Ascending aorta (tissue), 2 donors: ENCODE results near the gene MCEMP1. TPM values are rescaled to one million over a fixed set of nuclear protein-coding genes. Genes with fewer than 3 reads are reported as not detected.

Source experiments
- DNase-seq, 2 donors: peaks; one replicate each; pipeline ENCODE4 v3.0.0-alpha.2; 2019; ENCODE audit warnings: low spot score in 2 of 2
- H3K27ac ChIP-seq, 2 donors: fragments of 200-600 bp; sonication (generic); one replicate each; pipeline ENCODE4 v1.5.1; 2016 to 2017; ENCODE audit warnings: mild to moderate bottlenecking in 1 of 2
- H3K27me3 ChIP-seq: fragments of 200-600 bp; sonication (generic); one replicate; pipeline ENCODE4 v1.5.1; 2017
- H3K36me3 ChIP-seq, 2 donors: fragments of 200-600 bp; sonication (generic); one replicate each; pipeline ENCODE4 v1.5.1; 2016
- H3K4me1 ChIP-seq, 2 donors: fragments of 200-600 bp; sonication (generic); one replicate each; pipeline ENCODE4 v1.5.1; 2016 to 2017; ENCODE audit warnings: mild to moderate bottlenecking in 1 of 2
- H3K4me3 ChIP-seq, 2 donors: fragments of 200-600 bp; sonication (generic); one replicate each; pipeline ENCODE4 v1.5.1; 2016 to 2017; ENCODE audit warnings: mild to moderate bottlenecking in 1 of 2
- H3K9me3 ChIP-seq, 2 donors: fragments of 200-600 bp; sonication (generic); one replicate each; pipeline ENCODE4 v1.5.1; 2016
- intact Hi-C: fragments of 100-400 bp; cut with DNase I; formaldehyde crosslinking; loops from one replicate; pipeline ENCODE4 v1.15.1; 2023
- total RNA-seq: library from RNA; depleted of rRNA; stranded (reverse); fragments of >200 nt; gene quantifications from one replicate; pipeline ENCODE4 v1.1.0, GENCODE V29; 2016
- TF ChIP-seq, protein P1 (sequence below), 3 experiments: fragments of 200-600 bp in 2 of 3; fragments of 450-650 bp in 1 of 3; sonication (generic) in 2 of 3; IDR thresholded peaks; one replicate each; pipeline ENCODE4 v1.5.1; 2016 to 2019; ENCODE audit warnings: antibody characterized with exemption in 3 of 3, mild to moderate bottlenecking in 1 of 3, moderate library complexity in 1 of 3

Gene MCEMP1
- total RNA-seq, 1 donor from 2014 or later: not detected

DNA sequence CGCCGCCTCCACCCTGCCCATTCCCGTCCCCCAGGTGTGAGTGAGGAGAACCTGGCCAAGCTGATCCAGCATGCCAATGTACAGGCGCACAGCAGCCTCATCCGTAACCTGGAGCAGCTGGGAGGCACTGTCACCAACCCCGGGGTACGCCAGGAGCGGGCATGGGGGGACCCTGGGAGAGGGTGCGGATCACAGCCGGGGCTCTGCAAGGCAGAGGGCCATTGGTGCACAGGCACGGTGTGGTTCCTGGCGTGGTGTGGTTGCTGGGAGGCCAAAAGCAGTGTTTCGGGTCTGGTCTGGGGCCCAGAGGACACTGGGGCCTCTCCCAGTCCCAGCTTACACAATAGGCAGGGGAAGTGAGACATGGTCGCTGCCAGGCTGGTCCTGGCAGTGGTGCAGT is 31.7 kb upstream of the MCEMP1 start:
- no peaks in the 10 kb centered on the region for H3K27me3 ChIP-seq
- intact Hi-C loops: no loop called here

DNA sequence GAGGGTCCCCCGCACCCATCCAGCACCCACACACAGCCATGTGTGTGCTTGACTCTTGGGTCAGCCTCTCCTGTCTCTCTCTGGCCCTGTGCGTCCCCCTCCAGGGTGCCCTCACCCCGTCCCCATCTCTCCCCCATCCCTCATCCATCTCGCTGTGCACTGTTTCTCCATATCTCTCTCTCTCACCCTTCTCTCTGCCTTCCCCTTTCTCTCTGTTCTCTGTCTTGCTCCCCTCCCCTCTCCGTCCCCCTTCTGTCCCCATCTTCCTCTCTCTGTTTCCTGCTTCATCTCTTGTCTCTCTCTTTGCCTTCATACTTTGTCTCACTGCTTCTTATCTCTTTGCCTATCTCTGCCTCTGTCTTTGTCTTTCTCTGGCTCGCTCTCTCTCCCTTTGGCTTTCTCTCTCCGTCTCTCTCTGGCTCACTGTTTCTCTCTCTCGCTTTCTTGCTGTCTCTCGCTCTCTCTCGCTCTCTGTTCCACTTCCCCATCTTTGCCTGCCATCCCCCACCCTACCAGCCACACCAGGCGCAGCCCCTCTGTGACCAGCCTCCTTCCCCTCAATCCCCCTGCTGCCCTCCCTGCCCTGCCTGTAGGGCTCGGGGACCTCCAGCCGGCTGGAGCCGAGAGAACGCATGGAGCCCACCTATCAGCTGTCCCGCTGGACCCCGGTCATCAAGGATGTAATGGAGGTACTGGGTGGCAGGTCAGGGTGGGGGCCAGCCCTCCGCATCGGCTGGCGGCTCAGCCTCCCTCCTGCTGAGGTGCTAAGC is 31.0 kb upstream of the MCEMP1 start:
- Histone ChIP-seq H3K36me3 (no peaks in the 10 kb centered on the region), H3K4me3 (no peak overlapping the region), H3K27ac (no peak overlapping the region), H3K4me1 (no peaks in the 10 kb centered on the region), H3K9me3 (no peaks in the 10 kb centered on the region), H3K27me3 (no peaks in the 10 kb centered on the region)
- DNase-seq: no peak
- intact Hi-C loops: no loop called here
- TF ChIP-seq, protein P1, sequence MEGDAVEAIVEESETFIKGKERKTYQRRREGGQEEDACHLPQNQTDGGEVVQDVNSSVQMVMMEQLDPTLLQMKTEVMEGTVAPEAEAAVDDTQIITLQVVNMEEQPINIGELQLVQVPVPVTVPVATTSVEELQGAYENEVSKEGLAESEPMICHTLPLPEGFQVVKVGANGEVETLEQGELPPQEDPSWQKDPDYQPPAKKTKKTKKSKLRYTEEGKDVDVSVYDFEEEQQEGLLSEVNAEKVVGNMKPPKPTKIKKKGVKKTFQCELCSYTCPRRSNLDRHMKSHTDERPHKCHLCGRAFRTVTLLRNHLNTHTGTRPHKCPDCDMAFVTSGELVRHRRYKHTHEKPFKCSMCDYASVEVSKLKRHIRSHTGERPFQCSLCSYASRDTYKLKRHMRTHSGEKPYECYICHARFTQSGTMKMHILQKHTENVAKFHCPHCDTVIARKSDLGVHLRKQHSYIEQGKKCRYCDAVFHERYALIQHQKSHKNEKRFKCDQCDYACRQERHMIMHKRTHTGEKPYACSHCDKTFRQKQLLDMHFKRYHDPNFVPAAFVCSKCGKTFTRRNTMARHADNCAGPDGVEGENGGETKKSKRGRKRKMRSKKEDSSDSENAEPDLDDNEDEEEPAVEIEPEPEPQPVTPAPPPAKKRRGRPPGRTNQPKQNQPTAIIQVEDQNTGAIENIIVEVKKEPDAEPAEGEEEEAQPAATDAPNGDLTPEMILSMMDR (IDR thresholded peaks at IDR 0.05): no peak

More for the DNA sequence above, 31.7 kb upstream of the MCEMP1 start:
- Histone ChIP-seq H3K9me3 (no peaks in the 10 kb centered on the region), H3K4me3 (no peak overlapping the region), H3K27ac (no peak overlapping the region), H3K36me3 (no peaks in the 10 kb centered on the region), H3K4me1 (no peaks in the 10 kb centered on the region)
- TF ChIP-seq, protein P1 (IDR thresholded peaks at IDR 0.05): no peak
- DNase-seq: no peak

DNA sequence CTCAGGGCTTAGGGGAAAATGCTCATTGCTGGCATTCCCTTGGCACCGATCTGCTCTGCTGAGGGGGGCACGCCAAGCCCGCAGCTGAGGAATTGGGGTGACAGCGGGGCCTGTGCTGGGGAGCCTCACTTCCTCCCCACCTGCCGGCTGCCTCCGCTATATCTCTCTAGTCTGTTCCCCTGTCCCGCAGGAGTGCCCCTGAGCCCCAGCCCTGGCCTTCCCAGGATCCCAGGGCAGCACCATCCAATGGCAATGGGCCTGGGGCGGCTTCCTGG is 30.5 kb upstream of the MCEMP1 start:
- Histone ChIP-seq H3K4me1 (no peaks in the 10 kb centered on the region), H3K27me3 (no peaks in the 10 kb centered on the region), H3K9me3 (no peaks in the 10 kb centered on the region), H3K27ac (no peak overlapping the region), H3K36me3 (no peaks in the 10 kb centered on the region), H3K4me3 (no peak overlapping the region)
- no peak for DNase-seq
- TF ChIP-seq, protein P1 (IDR thresholded peaks at IDR 0.05): no peak
- intact Hi-C loops: no loop called here

DNA sequence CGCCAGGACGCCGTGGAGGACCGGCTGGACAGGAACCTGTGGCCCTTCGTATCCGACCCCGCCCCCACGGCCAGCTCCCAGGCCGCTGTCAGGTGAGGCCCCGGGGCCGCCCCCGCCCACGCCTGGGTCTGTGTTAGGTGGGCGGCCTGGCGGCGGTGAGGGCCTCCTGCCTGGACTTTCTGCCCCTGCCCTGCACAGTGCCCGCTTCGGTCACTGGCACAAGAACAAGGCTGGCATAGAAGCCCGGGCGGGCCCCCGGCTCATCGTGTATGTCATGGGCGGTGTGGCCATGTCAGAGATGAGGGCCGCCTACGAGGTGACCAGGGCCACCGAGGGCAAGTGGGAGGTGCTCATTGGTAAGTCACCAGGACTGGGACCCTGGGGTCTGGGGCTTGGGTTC is 29.7 kb upstream of the MCEMP1 start:
- Histone ChIP-seq H3K4me3 (no peak overlapping the region), H3K27me3 (no peaks in the 10 kb centered on the region)

DNA sequence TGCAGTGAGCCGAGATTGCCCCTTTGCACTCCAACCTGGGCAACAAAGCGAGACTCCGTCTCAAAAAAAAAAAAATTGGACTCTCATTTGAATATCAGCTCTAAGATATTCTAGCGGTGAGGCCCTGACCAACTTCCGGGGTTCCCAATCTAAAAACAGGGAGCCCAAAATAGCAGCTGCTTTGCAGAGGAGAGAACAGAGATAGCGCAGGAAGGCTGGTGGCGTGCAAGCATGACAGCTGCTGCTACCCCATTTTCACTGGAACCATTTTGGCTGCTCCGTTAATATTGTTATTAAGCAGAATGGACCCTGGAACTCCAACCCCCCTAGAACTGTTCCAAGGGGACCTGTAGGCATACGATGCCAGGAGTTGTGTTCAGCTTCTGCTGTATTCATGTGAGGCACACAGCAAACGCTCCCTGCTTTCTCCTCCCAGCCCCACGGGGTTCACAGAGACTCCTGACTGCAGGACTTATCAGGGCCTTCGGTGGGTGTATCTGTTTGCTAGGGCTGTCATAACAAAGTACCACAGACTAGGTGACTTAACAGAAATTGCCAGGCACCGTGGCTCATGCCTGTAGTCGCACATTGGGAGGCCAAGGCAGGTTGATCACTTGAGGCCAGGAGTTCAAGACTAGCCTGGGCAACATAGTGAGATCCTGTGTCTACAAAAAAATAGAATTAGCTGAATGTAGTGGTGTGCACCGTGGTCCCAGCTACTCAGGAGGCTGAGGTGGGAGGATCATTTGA is 28.4 kb upstream of the MCEMP1 start:
- no peaks in the 10 kb centered on the region for H3K27me3 ChIP-seq
- DNase-seq: no peak
- H3K9me3 ChIP-seq: no peaks in the 10 kb centered on the region
- no peak overlapping the region for H3K27ac ChIP-seq
- intact Hi-C loops: no loop called here
- H3K36me3 ChIP-seq: no peaks in the 10 kb centered on the region
- no peak overlapping the region for H3K4me3 ChIP-seq
- TF ChIP-seq, protein P1 (IDR thresholded peaks at IDR 0.05): no peak
- peaks cover 0 to 4% of the 10 kb centered on the region in 2 donors for H3K4me1 ChIP-seq

More for the DNA sequence above, 29.7 kb upstream of the MCEMP1 start:
- TF ChIP-seq, protein P1 (IDR thresholded peaks at IDR 0.05): no peak
- H3K9me3 ChIP-seq: no peaks in the 10 kb centered on the region
- intact Hi-C loops: no loop called here
- H3K27ac ChIP-seq: no peak overlapping the region
- no peak for DNase-seq
- no peaks in the 10 kb centered on the region for H3K36me3 ChIP-seq
- H3K4me1 ChIP-seq: peaks cover 0 to 3% of the 10 kb centered on the region in 2 donors
